HG02943 (cell line): ENCODE measurements around the gene ASB12.
"Not testable (repeated sequence)": the region's sequence is repeated elsewhere in the genome, so short reads cannot be mapped to it uniquely, and the experiment has no call there.

Source experiments
- ATAC-seq: cut with Tn5 transposase; IDR thresholded peaks from one replicate; pipeline ENCODE4 v1.9.1; 2021; ENCODE audit warnings: mild to moderate bottlenecking, low read depth, moderate library complexity; ENCODE audit not compliant: unreplicated experiment

The ASB12 gene, protein sequence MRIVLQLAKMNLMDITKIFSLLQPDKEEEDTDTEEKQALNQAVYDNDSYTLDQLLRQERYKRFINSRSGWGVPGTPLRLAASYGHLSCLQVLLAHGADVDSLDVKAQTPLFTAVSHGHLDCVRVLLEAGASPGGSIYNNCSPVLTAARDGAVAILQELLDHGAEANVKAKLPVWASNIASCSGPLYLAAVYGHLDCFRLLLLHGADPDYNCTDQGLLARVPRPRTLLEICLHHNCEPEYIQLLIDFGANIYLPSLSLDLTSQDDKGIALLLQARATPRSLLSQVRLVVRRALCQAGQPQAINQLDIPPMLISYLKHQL

DNA sequence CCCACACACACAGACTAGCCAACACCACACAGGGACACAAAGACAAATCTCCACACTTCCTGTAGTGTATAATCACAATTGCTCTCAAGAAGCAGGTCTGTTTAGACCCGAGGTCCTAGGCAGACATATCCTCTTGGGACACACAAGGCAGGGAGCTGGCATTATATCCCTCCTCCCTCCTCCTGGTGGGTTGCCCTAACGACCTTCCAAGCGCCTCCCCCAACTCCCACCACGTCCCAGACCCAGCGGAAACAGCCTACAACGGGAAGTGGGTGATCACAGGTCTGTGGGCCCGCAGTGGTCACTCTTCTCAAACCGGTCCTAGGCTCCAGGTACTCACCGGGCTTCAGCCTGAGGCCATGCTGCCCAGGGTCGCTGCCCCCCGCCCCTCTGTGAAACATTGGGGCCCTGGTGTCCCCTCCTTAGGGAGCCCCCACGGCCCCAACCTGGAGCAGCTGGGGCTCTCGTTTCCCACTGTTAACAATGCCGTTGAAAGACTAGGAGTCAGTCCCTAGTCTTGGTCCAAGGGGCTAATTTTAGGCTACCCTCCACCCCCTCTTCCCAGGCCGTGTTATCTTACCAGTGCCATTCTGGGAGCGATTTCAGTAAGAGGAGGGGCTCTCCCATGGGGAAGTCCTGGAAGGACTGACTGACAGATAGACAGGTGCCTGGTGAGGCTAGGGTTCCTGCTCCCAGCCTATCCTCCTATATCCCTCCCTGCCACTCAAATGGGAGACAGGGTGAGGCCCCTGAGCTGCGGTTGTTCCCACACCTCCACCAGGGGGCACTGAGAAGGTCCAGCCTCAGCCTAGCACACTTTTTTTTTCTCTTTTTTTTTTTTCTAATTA, at the start of gene ASB12:
Gene ASB12, minus strand, starts transcription at position 485 of the 848 bp plus-strand sequence. CDS start 4,957 bp downstream, outside the sequence.
- ATAC-seq: no peak

- ATAC-seq: no peak
These were observed 34.9 kb upstream of the ASB12 start for GRCh38 chrX:64265265-64265664.

GRCh38 chrX:64229154-64229553, 1.3 kb downstream of the ASB12 start:
- no peak for ATAC-seq

DNA sequence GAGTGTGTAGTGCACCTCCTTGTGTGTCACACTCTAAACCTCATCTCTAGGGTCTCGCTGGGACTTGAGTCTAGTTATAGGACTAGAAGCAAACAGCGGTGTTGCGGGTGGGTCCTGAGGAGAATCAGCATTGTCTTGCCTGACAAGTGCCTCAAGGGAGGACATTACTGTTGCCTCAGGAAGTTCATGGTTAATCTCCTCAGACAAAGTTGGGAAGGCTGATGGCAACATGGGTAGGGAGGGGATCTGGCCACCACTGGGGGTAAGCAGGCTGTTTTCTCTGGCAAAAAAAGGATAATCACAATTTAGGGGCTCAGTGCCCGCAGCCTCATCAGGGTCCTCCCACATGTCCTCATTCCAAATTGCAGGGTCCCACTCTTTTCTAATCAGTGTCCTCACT, 12.4 kb downstream of the ASB12 start:
- ATAC-seq: no peak

DNA sequence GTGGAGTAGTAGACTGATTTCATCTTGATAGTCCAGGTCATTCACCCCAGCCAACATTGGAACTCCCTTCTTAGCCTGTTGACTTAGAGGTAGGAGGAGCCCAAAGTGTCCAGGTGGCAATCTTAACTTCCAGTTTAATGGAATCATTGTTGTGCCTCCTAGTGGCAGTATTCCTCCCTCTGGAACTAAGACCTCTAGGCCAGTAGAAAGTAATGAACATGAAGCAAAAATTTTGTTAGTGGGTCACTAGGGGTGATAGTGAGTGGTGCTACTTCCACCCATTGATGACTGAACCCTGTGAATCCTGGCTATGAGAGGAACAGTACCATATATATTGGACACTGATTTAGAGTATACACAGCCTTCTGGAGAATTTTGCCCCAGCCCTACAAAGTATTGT, 16.4 kb downstream of the ASB12 start:
- not testable (repeated sequence) for ATAC-seq

GRCh38 chrX:64206556-64207162, 23.7 kb downstream of the ASB12 start:
- no peak for ATAC-seq

GRCh38 chrX:64205735-64206501, 24.5 kb downstream of the ASB12 start:
- peak; percentile 86 for ATAC-seq

GRCh38 chrX:64205441-64205734, 25.0 kb downstream of the ASB12 start, which contains the start of gene AMER1:
AMER1 (minus strand) TSS chrX:64205708; CDS start chrX:64193286, 12,422 bp downstream.
- ATAC-seq: peak; percentile 33

- peak; percentile 14 for ATAC-seq
These were observed 25.5 kb downstream of the ASB12 start for GRCh38 chrX:64204701-64205440.

DNA sequence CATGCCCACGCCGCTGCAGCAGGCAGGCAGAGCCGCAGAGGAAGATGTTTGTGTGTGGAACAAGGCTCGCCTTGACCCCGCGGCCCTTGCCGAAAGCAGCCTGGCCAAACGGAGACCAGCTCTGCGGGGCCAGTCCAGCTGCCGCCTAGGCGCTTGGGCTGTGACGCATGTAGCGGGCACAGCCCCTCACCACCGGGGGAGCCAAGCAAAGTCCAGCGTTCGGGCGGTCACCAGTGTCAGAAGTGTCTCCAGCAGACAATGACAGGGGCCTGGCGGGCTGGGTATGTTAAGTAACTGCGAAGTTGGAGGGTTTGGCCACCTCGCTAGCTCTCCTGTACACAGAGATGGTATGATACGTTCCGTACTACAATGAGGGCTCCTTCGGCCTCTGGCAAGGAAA, 26.2 kb downstream of the ASB12 start:
- no peak for ATAC-seq

DNA sequence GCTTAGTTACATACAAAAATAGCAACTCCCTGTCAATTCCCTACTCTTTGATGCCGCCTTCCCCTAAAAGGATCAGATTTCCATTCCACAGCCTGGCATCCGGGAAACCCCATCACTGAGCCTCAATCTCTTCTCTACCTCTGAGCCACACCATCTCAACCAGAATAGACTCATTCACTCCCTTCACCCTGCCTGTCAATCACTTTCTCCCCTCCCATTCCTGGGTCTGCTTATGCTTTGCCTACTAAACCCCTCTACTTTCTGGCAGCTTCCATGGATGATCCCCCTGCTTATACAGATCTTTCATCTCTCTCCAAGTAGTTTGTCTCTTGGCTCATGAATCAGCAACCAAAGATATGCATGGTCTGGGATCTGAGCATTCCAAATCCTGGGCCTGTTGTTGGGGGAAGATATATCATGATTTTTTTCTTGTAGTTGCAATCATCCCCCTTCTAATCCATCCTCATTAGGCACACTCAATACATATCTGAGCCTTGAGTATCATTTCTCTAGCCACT, 27.5 kb downstream of the ASB12 start:
- ATAC-seq: no peak

DNA sequence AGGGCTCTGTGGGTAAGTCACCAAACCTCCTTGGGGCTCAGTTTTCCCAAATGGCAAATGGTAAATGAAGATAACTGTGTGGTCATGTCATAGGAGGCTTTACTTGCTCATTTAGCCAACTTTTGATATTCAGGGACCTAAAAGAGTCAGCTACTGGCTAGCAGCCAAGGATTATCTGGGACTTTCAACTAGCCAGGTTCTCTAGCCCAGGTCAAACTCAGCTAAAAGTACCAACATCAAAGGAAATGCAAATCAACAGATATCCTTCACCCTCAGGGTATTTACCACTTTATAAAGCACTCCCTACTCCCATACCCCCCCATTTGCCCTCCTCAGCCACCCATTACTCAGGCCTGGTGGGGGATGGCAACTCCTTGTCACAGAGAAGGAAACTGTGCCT, 32.4 kb downstream of the ASB12 start:
- no peak for ATAC-seq

DNA sequence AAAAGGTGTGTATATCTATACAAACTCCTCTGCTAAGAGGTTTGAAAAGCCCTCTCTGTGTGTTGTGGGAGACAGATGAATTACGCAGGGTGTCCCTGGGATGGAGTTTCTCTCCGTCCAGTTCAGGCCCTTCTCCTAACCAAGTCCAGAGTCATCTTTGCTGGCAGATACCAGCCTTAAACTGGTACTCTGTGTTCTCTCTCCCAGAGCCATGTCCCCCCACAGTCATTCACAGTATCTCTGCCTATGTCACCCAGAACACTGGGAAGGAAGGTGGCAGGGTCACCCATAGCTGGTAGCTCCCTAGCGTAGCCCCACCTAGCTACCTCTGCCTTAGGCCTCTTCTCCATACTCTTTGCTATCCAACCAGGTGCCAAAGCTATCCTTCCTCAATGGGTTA, 33.8 kb downstream of the ASB12 start:
- ATAC-seq: no peak

GRCh38 chrX:64195862-64196261, 34.5 kb downstream of the ASB12 start:
- ATAC-seq: no peak

- ATAC-seq: no peak
These were observed 37.7 kb downstream of the ASB12 start for GRCh38 chrX:64192673-64193072.

DNA sequence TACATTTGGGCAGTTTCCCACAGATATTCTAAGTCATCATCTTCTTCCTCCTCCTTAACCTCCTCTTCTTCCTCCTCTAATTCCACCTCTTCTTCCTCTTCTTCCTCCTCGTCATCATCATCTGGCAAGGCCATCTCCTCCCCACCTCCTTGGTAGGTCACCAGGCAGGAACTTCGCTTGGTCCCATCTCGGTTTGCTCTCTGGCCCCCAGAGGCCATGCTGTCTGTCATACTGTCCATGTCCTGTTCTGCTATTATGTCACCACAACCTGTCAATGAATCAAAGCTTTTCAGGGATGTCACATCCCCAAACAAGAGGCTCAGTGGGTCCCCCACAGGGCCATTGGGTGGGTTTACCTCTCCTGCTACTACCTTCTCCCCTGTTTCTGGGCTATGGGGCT, 38.4 kb downstream of the ASB12 start:
- no peak for ATAC-seq

- ATAC-seq: no peak
These were observed 39.0 kb downstream of the ASB12 start for GRCh38 chrX:64191281-64192010.

- no peak for ATAC-seq
These were observed 40.2 kb downstream of the ASB12 start for GRCh38 chrX:64190136-64190740.

DNA sequence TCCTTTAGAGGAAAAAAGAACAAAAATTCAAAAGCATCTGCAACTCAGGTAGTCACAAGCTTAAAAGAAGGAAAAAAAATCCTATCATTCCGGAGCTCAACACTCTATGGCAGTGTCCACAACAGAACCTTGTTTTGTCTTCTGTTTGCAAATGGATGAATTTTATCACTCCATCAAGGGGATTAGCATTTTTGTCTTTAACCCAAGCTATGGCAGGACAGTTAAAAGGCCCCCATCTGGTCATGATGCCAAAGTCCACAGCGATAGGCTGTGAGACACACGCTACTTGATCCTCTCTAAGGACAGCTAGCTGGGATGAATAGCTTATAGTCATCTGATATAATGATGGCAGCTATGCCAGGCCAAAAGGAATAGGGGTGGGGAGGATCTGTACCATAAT, 41.5 kb downstream of the ASB12 start:
- no peak for ATAC-seq
